GM10847 (cell line): ENCODE results near the gene C3orf18.

ENCODE experiments used
- POLR2A ChIP-seq: IDR thresholded peaks from 2 replicates; pipeline ENCODE4 v1.6.1; 2011; ENCODE audit not compliant: insufficient read length; ENCODE audit errors: extremely low read depth

Gene C3orf18

GRCh38 chr3:50588759-50589433 lies 21.3 kb upstream of the C3orf18 start:
- TF ChIP-seq POLR2A, result no peak

GRCh38 chr3:50587806-50588758 lies 20.5 kb upstream of the C3orf18 start:
- no peak for TF ChIP-seq POLR2A

GRCh38 chr3:50587373-50587772 lies 19.8 kb upstream of the C3orf18 start:
- no peak for TF ChIP-seq POLR2A

- no peak for TF ChIP-seq POLR2A
These were observed 19.2 kb upstream of the C3orf18 start for GRCh38 chr3:50586763-50587070.

GRCh38 chr3:50585919-50586762 lies 18.6 kb upstream of the C3orf18 start:
- TF ChIP-seq POLR2A, result no peak

- TF ChIP-seq POLR2A, result no peak
These were observed 16.8 kb upstream of the C3orf18 start for GRCh38 chr3:50584391-50584790.

GRCh38 chr3:50583897-50584296 lies 16.4 kb upstream of the C3orf18 start:
- TF ChIP-seq POLR2A, result no peak

- no peak for TF ChIP-seq POLR2A
These were observed 14.5 kb upstream of the C3orf18 start for GRCh38 chr3:50582083-50582482.

GRCh38 chr3:50581459-50581842 lies 13.9 kb upstream of the C3orf18 start:
- no peak for TF ChIP-seq POLR2A

- TF ChIP-seq POLR2A, result no peak
These were observed 13.3 kb upstream of the C3orf18 start for GRCh38 chr3:50580683-50581458.

- no peak for TF ChIP-seq POLR2A
These were observed 9.8 kb upstream of the C3orf18 start for GRCh38 chr3:50577348-50577747.

GRCh38 chr3:50575372-50575771 lies 7.8 kb upstream of the C3orf18 start:
- no peak for TF ChIP-seq POLR2A

- no peak for TF ChIP-seq POLR2A
These were observed 6.9 kb upstream of the C3orf18 start for GRCh38 chr3:50574444-50574831.

GRCh38 chr3:50573566-50574443 lies 6.3 kb upstream of the C3orf18 start:
- no peak for TF ChIP-seq POLR2A
